ENCODE measurements around the gene LRCH3.
"Not testable (repeated sequence)": the region's sequence is repeated elsewhere in the genome, so short reads cannot be mapped to it uniquely, and the experiment has no call there.

LRCH3 gene

GRCh38 chr3:197882586-197882985, 91.5 kb downstream of the LRCH3 start:
- H3K4me3 ChIP-seq (ENCODE audit: low read depth, low read length) = no peak overlapping the region

- H3K4me3 ChIP-seq (ENCODE audit: low read depth, low read length) = no peak overlapping the region
These were observed 92.5 kb downstream of the LRCH3 start for GRCh38 chr3:197883541-197883940.

GRCh38 chr3:197884330-197884729, 93.3 kb downstream of the LRCH3 start:
- H3K4me3 ChIP-seq (ENCODE audit: low read depth, low read length) = not testable (repeated sequence)

- not testable (repeated sequence) for H3K4me3 ChIP-seq (ENCODE audit: low read depth, low read length)
These were observed 95.0 kb downstream of the LRCH3 start for GRCh38 chr3:197886052-197886451.

- H3K4me3 ChIP-seq (ENCODE audit: low read depth, low read length) = not testable (repeated sequence)
These were observed 96.5 kb downstream of the LRCH3 start for GRCh38 chr3:197887430-197888053.

GRCh38 chr3:197888511-197888910, 97.5 kb downstream of the LRCH3 start:
- H3K4me3 ChIP-seq (ENCODE audit: low read depth, low read length) = no peak overlapping the region

GRCh38 chr3:197889204-197889930, 98.3 kb downstream of the LRCH3 start:
- H3K4me3 ChIP-seq (ENCODE audit: low read depth, low read length) = no peak overlapping the region

GRCh38 chr3:197890693-197891092, 99.6 kb downstream of the LRCH3 start:
- H3K4me3 ChIP-seq (ENCODE audit: low read depth, low read length) = no peak overlapping the region

GRCh38 chr3:197892162-197892561, 101.1 kb downstream of the LRCH3 start:
- no peak overlapping the region for H3K4me3 ChIP-seq (ENCODE audit: low read depth, low read length)

- no peak overlapping the region for H3K4me3 ChIP-seq (ENCODE audit: low read depth, low read length)
These were observed 105.4 kb downstream of the LRCH3 start for GRCh38 chr3:197896421-197896820.

GRCh38 chr3:197899833-197900478, 108.9 kb downstream of the LRCH3 start:
- no peak overlapping the region for H3K4me3 ChIP-seq (ENCODE audit: low read depth, low read length)

GRCh38 chr3:197901626-197902025, 110.6 kb downstream of the LRCH3 start:
- H3K4me3 ChIP-seq (ENCODE audit: low read depth, low read length) = no peak overlapping the region

GRCh38 chr3:197906023-197906849, 115.2 kb downstream of the LRCH3 start:
- no peak overlapping the region for H3K4me3 ChIP-seq (ENCODE audit: low read depth, low read length)

- no peak overlapping the region for H3K4me3 ChIP-seq (ENCODE audit: low read depth, low read length)
These were observed 115.8 kb downstream of the LRCH3 start for GRCh38 chr3:197906850-197907187.

- no peak overlapping the region for H3K4me3 ChIP-seq (ENCODE audit: low read depth, low read length)
These were observed 116.1 kb downstream of the LRCH3 start for GRCh38 chr3:197907196-197907595.

GRCh38 chr3:197908550-197908949, 117.5 kb downstream of the LRCH3 start:
- H3K4me3 ChIP-seq (ENCODE audit: low read depth, low read length) = not testable (repeated sequence)

- no peak overlapping the region for H3K4me3 ChIP-seq (ENCODE audit: low read depth, low read length)
These were observed 118.1 kb downstream of the LRCH3 start for GRCh38 chr3:197908957-197909701.

GRCh38 chr3:197912741-197913476, 121.9 kb downstream of the LRCH3 start:
- H3K4me3 ChIP-seq (ENCODE audit: low read depth, low read length) = no peak overlapping the region

GRCh38 chr3:197913641-197914380, 122.8 kb downstream of the LRCH3 start:
- H3K4me3 ChIP-seq (ENCODE audit: low read depth, low read length) = no peak overlapping the region

All from iPS-11a (cell line).